ENCODE data around the gene SERGEF.

- no peak for TF ChIP-seq CTCF (IDR thresholded peaks at IDR 0.05)
- TF ChIP-seq POLR2A (IDR thresholded peaks at IDR 0.05) = no peak
These were observed 164.1 kb downstream of the SERGEF start for GRCh38 chr11:17848715-17849114.

Measured in ovary (tissue), 3 donors.